ENCODE data around the gene TMEM115.

TMEM115 gene

GRCh38 chr3:50382722-50383121 lies 23.4 kb upstream of the TMEM115 start:
- Histone ChIP-seq H3K27me3 (replicated peaks) (no peaks in the 10 kb centered on the region), H3K4me3 (ENCODE audit: low read depth, low read length) (no peak overlapping the region), H3K36me3 (replicated peaks) (no peaks in the 10 kb centered on the region), H3K27ac (no peak overlapping the region)
- no peak for DNase-seq
- no peak for TF ChIP-seq CTCF (IDR thresholded peaks at IDR 0.05; ENCODE audit: low read depth, low read length, missing control alignments)
- in situ Hi-C loops (cut with HindIII; ENCODE audit: low pct_ligation_motif_present, low sequenced_read_pairs), result no loop called here

- in situ Hi-C loops (cut with HindIII; ENCODE audit: low pct_ligation_motif_present, low sequenced_read_pairs), result no loop called here
- no peak for TF ChIP-seq CTCF (IDR thresholded peaks at IDR 0.05; ENCODE audit: low read depth, low read length, missing control alignments)
- Histone ChIP-seq H3K36me3 (replicated peaks) (no peaks in the 10 kb centered on the region), H3K27me3 (replicated peaks) (no peaks in the 10 kb centered on the region), H3K4me3 (ENCODE audit: low read depth, low read length) (no peak overlapping the region), H3K27ac (no peak overlapping the region)
- DNase-seq, result no peak
Observed at GRCh38 chr3:50381383-50381782, 22.1 kb upstream of the TMEM115 start.

DNA sequence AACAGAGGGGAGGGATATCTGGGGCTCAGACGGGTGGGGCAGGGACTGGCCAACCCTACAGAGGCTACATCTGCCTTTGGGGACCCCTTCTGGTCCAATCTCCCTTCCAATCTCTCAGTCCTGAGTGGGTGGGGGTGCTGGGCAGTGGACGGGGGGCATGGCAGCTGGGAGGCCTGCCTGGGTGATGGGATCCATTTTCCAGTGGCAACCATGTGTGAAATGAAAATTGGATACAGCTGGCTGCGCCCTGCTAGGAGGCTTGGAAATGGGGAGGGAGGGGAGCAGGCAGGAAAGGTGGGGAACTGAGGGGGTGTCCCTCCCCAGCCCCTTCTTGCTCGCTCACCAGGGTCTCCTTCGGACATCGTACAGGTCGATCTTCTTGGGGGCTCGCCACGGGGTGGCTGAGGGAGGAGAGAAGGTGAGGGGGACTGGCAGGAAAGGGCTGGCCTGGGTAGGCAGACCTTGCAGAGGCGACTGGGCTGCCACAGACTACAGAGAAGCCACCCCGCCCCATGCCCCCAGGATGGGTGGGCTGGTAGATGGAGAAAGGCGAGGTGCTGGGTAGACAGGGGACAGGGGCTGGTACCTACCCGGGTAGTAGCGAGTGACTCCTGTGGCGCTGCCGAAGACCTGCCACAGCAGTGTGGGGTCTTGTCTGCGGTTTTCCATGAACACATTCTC lies 21.2 kb upstream of the TMEM115 start:
- no peaks in the 10 kb centered on the region for H3K27me3 ChIP-seq (replicated peaks)
- TF ChIP-seq CTCF (IDR thresholded peaks at IDR 0.05; ENCODE audit: low read depth, low read length, missing control alignments), result no peak
- in situ Hi-C loops (cut with HindIII; ENCODE audit: low pct_ligation_motif_present, low sequenced_read_pairs), result no loop called here
- no peak for DNase-seq
- no peak overlapping the region for H3K4me3 ChIP-seq (ENCODE audit: low read depth, low read length)
- H3K36me3 ChIP-seq (replicated peaks), result no peaks in the 10 kb centered on the region
- H3K27ac ChIP-seq, result no peak overlapping the region

DNA sequence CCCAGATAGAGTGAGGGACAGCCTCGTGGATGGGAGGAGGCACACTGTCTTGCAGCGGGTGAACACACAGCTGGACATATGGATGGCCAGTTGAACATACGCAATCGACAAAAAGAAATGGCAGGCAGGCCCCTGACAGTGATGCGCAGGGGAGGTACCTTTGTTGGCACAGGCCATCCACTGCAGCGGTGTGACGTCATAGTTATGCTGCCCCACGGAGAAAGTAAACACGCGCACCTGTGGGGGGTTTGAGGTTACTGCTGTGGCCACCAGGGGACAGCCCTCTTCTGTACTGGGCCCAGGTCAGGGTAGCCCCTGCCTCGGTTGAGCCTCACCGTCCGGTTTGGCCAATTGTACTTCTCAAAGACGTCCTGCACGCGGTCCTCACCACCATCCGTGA lies 19.4 kb upstream of the TMEM115 start:
- no peak overlapping the region for H3K4me3 ChIP-seq (ENCODE audit: low read depth, low read length)
- H3K36me3 ChIP-seq (replicated peaks), result no peaks in the 10 kb centered on the region
- no peak for DNase-seq
- no peaks in the 10 kb centered on the region for H3K27me3 ChIP-seq (replicated peaks)
- no peak for TF ChIP-seq CTCF (IDR thresholded peaks at IDR 0.05; ENCODE audit: low read depth, low read length, missing control alignments)
- in situ Hi-C loops (cut with HindIII; ENCODE audit: low pct_ligation_motif_present, low sequenced_read_pairs), result no loop called here
- no peak overlapping the region for H3K27ac ChIP-seq

GRCh38 chr3:50378024-50378423 lies 18.7 kb upstream of the TMEM115 start:
- no peak for DNase-seq
- Histone ChIP-seq H3K27ac (no peak overlapping the region), H3K4me3 (ENCODE audit: low read depth, low read length) (no peak overlapping the region), H3K27me3 (replicated peaks) (no peaks in the 10 kb centered on the region), H3K36me3 (replicated peaks) (no peaks in the 10 kb centered on the region)
- in situ Hi-C loops (cut with HindIII; ENCODE audit: low pct_ligation_motif_present, low sequenced_read_pairs), result no loop called here
- TF ChIP-seq CTCF (IDR thresholded peaks at IDR 0.05; ENCODE audit: low read depth, low read length, missing control alignments), result no peak
